HG02759 (cell line): Measurements from ENCODE around the gene EMD.

Source experiments
- ATAC-seq: cut with Tn5 transposase; IDR thresholded peaks from one replicate; pipeline ENCODE4 v1.9.1; 2021; ENCODE audit warnings: mild to moderate bottlenecking, moderate library complexity; ENCODE audit not compliant: unreplicated experiment

Gene EMD

GRCh38 chrX:154412468-154412867 is 33.4 kb downstream of the EMD start:
- ATAC-seq = no peak

GRCh38 chrX:154413142-154413541 is 34.0 kb downstream of the EMD start:
- no peak for ATAC-seq

DNA sequence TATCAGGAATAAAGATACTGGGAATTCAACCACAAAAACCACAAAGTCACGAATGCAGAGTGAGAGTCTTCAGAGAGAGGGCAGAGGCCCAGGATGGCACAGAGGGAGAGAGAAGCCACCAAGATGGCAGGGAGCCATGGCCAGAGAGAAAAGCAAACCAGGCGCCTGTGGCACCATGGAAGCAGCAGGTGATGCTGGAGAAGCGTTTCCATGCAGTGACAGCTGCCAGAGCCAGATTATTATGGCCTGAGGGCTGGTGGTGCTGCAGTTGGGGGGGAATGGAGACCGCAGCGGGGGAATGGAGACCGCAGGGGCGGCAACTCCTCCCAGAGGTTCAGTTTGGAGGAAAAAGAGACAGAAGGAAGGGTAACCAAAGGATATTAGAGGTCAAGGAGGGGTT is 38.1 kb downstream of the EMD start:
- no peak for ATAC-seq

GRCh38 chrX:154419189-154419588 is 40.1 kb downstream of the EMD start:
- ATAC-seq = no peak

GRCh38 chrX:154419688-154420401 is 40.8 kb downstream of the EMD start:
- ATAC-seq = no peak

DNA sequence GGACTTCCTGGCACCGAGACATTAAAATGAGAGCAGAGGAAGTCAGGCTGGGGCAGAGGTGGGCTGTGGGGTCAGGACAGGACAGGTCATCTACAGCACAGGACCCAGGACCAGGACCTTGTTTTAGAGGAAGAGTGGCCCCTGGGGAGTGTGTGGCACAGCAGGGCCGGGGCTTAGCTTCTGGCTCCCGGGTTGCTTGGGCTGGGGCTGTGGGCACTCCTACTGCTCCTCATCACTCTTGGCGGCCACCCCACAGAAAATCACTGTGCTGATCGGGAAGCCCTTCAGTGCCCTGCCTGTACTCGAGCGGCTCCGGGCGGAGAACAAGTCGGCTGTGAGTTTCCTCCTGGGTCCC is 41.3 kb downstream of the EMD start:
- ATAC-seq = no peak

DNA sequence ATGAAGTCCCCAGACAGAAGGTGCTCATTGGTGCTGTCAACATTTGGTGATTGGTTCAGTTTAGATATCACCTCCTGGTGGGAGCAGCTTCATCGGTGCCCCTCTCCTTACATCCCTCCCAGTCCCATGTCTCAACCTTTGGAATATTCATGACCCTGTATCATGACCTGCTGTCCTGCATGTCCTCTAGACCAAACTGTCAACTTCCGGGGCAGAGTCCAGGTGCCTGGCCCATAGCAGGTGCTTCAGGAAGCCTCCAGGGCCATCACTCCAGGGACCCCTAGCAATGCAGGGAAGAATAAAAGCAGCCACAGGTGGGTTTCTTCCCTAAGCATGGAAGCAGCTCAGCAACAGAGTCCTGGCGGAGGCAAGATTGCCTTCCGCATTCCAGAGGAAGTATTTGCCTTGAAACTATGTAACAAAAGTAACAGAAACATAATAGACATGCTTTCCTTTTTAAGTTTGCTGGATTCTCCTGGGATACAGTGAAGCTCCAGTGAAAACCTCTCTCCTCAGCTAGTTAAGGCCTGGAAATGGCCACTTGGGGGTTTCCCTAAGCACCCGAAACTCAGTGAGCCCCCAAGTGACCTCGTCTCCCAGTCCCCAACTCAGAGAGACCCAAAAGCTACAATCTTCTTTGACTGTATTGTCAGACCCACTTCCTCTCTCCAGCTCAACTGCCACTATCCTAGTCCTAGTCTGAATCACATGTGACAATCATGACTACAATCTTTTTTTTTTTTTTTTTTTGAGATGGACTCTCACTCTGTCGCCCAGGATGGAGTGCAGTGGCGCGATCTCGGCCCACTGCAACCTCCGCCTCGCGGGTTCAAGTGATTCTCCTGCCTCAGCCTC is 48.0 kb downstream of the EMD start:
- no peak for ATAC-seq

DNA sequence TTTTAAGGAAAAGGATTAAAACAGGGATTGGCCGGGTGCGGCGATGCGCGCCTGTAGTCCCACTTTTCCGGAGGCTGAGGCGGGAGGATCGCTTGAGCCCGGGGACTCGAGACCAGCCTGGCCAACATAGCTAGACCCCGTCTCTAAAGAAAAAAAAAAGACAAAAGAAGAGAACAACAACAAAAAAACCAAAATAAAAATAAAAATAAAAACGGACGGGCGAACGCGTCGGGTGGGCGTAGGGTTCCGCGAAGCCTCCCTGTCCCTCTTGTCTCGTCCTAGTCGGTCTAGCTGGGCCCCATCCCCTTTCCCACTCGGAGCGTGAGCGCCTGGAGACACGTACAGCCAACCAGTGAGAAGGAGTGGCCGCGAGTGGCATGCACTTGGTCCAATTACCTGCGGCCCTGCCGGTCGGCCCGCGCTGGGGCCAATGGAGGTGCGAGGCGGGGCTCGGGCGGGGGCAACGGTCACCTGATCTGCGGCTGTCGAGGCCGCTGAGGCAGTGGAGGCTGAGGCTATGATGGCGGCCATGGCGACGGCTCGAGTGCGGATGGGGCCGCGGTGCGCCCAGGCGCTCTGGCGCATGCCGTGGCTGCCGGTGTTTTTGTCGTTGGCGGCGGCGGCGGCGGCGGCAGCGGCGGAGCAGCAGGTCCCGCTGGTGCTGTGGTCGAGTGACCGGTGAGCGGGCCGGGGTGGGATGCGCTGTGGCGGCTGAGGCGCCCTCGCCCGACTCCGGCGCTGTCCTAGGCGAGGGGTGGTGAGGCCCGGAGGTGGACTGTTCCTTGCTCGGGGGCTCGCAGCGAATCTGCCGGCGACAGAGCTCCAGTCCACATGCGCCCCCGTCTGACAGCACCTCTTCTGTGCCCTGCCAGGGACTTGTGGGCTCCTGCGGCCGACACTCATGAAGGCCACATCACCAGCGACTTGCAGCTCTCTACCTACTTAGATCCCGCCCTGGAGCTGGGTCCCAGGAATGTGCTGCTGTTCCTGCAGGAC is 49.4 kb downstream of the EMD start, which contains the start of gene ATP6AP1:
Gene ATP6AP1 (plus strand): TSS at position 502 of the 996 bp plus-strand sequence. CDS start 16 bp downstream, at position 518.
- ATAC-seq = peak; percentile 98

DNA sequence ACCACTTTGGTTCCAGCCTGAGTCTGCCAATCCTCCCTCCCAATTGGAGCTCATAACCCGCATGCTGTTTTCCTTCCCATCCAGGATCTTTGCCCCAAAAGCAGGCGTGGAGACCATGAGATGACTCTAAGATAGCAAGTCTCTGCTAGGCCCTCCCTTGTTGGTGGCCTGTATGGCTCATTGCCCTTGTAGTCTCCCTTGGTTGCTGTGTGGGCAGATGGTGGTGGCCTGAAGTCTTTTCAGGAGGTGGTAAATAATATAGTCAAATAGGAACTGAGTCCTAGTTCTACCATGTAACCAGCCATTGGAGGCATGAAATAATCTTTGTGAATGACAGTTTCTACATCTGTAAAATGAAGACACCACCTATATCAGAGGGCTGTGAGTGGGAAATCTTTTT is 50.6 kb downstream of the EMD start:
- ATAC-seq = no peak

GRCh38 chrX:154430479-154430878 is 51.4 kb downstream of the EMD start:
- ATAC-seq = no peak

DNA sequence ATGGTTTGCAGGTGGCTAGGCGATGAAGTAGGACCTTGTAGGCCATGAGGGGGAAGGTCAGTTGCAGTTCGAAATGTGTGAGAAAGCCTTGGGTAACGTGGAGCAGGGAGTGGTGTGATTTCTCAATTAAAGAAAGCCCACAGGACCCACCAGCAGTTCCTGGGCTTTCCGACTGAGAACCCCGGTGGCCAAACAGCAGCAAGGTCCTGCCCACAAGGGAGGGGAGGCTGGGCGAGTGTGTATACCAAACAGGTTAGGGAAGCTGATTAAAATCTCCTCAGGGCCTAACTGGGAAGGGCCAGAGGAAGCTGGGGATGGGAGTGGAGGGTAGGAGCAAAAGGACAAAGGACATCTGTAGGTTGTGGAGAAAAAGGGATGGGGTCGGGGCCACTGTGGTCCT is 51.8 kb downstream of the EMD start:
- no peak for ATAC-seq
